Stimulated activated CD4-positive, alpha-beta T cell treated with anti-CD3 and anti-CD28 coated beads, Interleukin-2, amount 100 ng/mL, for 24 hours (primary cell): ENCODE results near the gene RERE.

Source experiments
- DNase-seq, 2 donors: peaks; one replicate each; pipeline ENCODE4 v3.0.0-alpha.2; 2020

Gene RERE

DNA sequence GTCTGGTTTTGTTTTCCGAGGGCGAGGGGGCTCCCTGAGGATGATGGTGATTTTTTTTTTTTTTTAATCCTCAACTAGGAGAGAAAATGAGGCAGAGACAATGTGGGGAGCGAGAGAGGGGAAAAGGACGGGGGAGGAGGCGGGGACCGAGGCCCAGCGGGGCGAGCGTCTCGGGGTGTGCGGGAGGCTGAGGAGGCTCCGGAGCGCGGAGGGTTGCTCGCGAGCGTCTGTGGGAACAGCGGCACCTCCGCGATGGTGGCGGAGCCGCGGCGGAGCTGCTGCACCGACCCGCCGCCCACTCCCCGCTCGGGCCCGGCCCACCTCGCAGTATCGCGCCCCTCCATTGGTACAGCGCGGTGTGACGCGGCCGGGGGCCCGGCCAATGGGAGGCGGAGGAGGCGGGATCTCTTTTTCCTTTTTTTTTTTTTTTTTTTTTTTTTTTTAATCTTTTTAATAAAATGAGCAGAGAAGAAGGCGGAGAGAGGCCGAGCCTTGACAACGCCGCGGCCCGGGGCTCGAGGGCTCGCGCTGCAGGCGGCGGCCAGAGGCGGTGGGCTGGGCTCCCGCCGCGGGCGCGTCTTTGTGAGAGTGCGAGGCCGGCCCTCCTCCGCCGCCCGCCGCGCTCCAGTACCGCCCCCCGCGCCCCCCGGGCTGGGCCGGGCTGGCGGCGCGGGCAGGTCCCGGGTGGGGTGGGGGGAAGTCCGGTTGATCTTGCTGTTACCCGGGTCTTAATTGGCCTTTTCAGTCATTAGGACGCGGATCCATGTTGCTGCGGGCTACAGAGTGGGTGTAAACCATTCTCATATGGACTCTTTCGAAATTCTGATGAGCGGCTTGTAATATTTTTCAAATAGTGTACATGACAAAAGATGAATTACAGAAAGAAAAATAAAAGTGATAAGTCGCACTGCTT, at the start of gene RERE:
TSS of gene RERE (minus strand) at position 229 of the 913 bp plus-strand sequence.
- peak; percentile 96 to 97 for DNase-seq

DNA sequence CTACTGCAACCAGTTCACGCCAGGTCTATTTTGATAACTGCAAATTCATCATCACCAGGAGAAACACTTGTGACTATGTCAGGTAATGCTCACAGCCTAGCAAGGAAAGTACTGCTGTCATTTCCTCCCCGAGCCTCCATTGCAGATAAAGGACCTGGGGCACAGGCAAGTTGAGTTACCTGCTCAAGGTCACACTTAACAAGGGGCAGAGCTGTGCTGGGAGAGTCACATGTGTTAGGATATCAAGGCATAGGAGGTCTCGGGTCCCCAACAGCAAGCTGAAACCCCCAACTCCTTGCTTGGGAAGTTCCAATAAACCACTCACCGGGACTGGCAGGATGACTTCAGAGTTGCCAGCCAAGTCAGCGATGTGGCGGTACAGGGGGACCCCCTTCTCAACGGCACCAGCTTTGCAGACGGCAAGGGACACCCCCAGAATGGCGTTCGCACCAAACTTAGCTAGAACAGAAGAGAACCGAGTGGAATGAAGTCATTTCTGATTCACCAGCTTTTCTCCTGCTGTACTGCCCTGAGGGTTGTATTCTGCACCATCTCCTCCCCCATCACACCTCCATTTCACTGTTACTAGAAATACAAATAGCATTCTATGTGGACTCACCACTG, 49.5 kb upstream of the RERE start:
- peak; percentile 47 to 60 for DNase-seq

GRCh38 chr1:8866173-8866791, 48.8 kb upstream of the RERE start:
- no peak for DNase-seq

- DNase-seq = no peak
Measured at GRCh38 chr1:8864713-8865344, 47.4 kb upstream of the RERE start.

GRCh38 chr1:8863794-8864233, 46.4 kb upstream of the RERE start:
- no peak for DNase-seq

GRCh38 chr1:8863138-8863537, 45.7 kb upstream of the RERE start:
- no peak for DNase-seq

DNA sequence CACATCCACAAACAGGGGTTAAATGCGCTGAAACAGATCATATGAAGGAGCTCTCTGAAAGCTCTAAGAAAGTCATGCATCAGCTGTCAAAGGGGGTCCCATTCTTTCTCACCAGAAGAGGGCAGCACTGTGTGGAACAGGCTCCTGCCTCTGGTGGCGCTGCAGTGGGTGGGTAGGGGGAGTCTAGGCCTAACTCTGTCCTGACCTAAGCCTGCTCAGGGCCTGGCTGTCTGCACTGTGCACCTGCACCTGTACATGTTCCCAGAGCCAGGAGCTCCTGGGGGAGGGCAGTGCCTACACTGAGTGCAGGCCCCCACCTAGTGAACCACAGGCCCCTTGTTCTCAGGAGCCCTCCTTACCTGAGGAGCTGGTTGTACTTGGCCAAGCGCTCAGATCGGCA, 45.1 kb upstream of the RERE start:
- DNase-seq = peak in 1 of 2 donors; percentile 51

DNA sequence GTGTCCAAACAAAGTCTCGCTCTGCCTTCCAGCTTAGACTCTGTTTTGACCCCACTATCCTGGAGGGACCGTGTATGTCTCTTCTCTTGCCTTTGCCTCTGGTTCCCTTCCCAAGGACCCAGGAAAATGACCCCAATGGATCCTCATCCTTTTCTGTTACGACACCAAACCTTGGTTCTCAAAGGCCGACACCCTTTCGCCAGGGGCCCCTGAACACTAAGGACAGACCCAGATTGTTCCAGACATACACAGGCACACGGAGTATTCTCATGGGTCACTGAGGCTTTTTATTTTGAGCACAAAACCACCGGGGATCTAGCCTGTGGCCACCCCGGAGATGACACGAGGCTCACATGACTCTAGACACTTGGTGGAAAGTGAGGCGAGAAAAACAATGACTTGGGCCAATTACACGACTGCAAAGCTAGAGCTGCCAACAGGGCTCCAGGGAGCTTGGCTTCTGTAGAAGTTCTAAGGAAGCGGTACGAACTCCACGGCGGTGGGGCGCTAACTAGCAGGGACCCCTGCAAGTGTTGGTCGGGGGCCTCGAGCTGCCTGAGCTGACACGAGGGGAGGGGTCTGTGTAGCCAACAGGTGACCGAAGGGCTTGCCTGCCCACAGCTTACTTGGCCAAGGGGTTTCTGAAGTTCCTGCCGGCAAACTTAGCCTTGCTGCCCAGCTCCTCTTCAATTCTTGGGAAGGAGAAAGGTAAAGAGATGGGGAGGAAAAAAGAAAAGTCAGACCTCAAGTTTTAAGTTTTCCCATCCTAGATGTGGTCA, 43.5 kb upstream of the RERE start:
- no peak for DNase-seq

- peak in 1 of 2 donors; percentile 50 for DNase-seq
Measured at GRCh38 chr1:8858888-8859706, 41.7 kb upstream of the RERE start.

- DNase-seq = no peak
Measured at GRCh38 chr1:8858112-8858668, 40.8 kb upstream of the RERE start.

DNA sequence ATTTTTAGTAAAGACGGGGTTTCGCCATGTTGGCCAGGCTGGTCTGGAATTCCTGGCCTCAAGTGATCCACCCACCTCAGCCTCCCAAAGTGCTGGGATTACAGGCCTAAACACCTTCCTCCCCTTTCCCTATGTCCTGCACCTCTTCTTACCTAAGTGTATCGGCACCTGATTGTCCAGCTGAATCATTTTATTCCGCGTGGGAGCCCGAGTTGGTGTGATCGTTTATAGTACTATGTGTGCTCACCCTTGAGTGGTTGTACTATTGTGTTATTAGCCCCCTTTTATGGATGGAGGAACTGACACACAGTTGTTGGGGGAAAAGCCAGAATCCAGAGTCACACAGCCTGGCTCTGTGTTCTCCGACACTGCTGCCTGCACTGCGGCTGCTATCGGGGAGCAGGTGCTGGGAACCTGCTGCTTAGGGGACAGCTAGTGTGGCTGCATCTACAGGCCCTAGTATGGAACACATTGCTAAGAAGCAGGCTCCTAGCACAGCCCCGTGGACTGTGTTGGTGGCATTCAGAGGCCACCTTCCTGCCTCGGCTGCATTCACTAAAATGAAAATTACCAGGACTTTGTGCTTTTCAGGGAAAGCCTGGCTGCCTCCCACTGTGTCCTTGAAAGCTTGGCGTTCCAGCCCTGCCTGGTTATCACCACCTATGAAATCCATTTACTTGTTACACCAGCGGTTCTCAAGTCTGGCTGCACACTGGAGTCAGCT, 39.4 kb upstream of the RERE start:
- DNase-seq = no peak

GRCh38 chr1:8854240-8854639, 36.8 kb upstream of the RERE start:
- DNase-seq = no peak

DNA sequence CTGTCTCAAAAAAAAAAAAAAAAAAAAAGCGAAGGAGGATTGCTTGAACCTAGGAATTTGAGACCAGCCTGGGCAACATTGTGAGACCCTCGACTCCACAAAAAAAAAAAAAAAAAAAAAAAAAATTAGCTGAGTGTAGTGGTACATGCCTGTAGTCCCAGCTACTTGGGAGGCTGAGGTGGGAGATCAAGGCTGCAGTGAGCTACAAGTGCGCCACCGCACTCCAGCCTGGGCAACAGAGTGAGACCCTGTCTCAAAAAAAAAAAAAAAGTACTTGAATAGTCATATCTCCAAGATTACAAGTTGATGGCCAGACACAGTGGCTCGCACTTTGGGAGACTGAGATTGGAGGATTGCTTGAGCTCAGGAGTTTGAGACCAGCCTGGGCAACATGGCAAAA, 33.6 kb upstream of the RERE start:
- no peak for DNase-seq

GRCh38 chr1:8848663-8849386, 31.4 kb upstream of the RERE start:
- DNase-seq = peak; percentile 82 to 86

DNA sequence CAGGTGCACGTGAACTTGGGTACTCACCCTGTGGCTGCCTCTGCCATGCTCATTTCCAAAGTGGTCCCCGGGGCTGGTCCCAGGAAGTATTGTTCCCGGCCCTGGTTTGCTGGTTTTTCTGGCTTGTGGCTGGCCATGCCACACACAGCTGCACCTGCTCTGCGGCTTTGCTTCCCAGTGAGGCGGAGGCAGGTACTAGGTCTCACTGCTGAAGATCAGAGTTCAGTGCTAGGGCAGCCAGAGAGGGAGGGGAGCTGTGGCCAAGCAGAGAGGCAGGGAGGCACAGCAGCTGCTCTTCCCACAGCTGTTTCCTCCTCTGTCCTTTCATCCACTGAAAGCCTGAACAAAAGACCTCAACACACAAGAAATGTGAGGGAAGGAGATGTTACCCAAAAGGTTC, 30.6 kb upstream of the RERE start:
- DNase-seq = no peak

DNA sequence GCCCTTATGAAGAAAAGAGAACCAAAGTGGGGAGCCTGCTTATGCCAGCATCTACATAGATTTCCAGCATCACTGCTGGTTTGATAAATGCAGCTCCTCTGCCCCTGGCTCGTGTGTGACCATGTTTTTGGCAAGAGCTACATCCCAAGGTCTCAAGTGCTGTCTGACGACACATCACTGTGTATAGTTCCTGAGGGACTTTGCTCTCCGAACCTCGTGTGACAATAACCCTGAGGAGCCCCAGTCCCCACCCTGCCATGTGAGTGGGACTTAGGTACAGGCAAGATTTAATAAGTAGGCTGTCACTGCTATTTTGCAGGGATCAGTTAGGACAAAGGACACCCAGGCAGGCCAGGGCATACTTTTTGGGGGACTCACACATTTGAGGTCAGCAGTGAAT, 28.8 kb upstream of the RERE start:
- no peak for DNase-seq

DNA sequence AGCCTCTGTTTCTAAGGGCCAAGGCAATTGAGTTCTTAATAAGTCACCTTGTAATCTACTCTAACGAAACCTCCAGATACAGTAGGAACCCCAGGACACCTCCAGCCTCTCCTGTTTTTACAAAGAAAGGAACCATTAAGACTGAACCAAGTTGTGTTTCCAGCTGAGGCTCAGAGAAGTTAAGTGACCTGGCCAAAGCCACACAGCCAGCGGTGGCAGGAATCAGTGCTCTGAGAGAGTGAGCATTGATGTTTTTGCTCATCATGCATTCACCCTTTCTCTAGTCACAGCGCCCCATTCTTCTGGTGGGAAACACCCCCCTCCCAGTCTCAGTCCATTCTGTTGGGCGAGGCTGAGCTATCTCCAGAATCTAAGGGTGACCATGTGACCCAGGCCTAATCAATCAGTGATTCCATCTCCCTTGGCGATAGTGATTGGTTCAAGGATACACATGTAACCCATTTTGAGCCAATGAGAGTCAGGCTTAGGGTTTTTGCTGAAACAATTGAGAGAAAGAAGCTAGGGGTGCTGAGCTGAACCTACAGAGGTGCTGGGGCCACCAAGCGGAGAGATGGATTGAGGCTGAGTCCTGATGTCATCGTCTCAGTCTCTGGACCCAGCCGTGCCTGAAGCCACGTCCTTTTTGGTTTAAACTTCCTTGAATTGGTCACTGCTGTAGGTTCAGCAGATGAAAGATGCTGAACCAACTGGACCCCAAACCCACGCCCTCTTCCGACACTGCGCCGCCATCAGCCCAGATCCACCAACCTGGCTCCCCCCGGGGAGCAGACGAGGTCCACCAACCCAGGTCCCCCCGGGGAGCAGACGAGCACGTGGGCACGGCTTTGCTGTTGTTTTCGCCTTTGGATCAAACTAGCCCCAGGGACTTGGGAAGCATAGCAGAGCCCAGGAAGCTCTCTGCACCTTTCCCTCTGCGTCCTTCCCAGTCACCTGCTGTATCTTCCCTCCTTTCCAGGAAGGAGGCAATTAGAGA, 28.0 kb upstream of the RERE start:
- DNase-seq = no peak

GRCh38 chr1:8844501-8845006, 27.1 kb upstream of the RERE start:
- no peak for DNase-seq
